GM18519 (cell line): ENCODE measurements around the gene ZNF618.

Experiments used
- ATAC-seq: cut with Tn5 transposase; IDR thresholded peaks from one replicate; pipeline ENCODE4 v1.9.1; 2021; ENCODE audit warnings: mild to moderate bottlenecking, moderate library complexity; ENCODE audit not compliant: unreplicated experiment, low FRiP score

The ZNF618 gene

DNA sequence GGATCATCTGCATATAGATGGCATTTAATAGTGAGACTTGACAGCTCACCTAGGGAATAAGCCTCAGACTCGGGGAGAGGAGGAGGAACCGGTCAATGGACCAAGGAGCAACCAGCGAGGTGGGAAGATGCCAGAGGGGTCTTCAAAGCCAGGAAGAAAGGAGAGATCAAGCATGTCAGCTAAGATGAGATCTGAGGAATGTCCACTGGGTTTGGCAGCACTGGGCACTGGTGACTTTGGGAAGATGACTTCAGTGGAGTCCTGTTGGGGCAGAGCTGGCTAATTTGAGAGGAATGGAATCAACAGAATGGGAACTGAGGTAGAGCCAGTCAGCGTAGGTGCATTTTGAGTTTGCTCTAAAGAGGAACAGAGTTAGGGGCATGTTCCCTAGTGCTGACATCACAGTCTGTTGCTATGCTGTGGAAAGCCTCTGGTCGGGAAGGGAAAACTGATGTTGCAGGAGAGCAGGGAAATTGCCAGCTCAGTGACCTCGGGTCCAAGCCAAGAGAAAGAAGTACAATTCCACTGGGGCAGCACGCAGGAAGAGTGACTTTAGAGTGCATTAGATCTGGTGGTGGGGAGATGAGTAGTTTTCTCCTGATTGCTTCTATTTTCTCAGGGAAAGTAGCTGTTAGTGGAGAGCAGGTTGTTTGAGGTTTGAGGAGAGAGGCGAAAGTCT, 56.9 kb downstream of the ZNF618 start:
- no peak for ATAC-seq

- no peak for ATAC-seq
These were observed 57.6 kb downstream of the ZNF618 start for GRCh38 chr9:113933671-113934070.

- ATAC-seq, result no peak
These were observed 58.2 kb downstream of the ZNF618 start for GRCh38 chr9:113934167-113934828.

DNA sequence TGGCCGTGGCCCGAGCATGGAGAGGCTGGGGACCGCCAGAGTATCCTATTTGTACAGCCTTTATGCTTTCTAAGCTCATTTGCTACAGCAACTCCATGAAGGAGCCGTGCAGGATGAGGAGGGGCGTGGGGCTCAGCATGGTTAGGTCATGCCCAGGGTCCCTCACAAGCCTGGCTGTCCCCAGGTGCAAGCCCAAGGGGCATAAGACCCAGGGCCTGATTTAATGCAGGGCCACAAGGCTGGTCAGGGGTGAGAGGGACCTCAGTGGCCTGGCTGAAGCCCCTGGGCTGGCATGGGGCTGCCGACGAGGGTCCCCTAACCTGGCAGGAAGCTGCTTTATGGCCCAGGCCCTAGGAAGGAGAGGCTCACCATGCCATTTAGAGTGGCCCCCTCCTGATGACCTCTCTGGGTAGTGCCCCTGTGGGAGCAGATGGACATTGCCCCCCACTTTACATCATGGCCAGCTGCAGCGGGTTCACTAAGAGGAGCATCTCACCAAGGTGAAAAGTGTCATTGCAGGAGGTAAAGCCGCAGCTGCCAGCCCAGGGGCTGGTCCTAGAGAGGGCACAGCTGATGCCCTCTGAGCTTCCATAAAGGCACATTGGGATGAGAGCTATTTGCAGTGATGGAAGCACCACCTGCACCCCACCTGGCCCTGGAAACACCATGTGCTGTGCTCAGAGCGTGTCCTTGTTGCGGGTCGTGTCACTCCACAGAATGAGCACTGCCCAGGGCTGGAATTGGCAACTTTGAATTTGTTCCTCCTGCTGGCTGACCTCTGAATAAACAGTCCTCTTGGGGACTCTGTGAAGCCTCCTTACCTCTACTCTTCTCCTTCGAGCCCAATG, 58.9 kb downstream of the ZNF618 start:
- no peak for ATAC-seq

DNA sequence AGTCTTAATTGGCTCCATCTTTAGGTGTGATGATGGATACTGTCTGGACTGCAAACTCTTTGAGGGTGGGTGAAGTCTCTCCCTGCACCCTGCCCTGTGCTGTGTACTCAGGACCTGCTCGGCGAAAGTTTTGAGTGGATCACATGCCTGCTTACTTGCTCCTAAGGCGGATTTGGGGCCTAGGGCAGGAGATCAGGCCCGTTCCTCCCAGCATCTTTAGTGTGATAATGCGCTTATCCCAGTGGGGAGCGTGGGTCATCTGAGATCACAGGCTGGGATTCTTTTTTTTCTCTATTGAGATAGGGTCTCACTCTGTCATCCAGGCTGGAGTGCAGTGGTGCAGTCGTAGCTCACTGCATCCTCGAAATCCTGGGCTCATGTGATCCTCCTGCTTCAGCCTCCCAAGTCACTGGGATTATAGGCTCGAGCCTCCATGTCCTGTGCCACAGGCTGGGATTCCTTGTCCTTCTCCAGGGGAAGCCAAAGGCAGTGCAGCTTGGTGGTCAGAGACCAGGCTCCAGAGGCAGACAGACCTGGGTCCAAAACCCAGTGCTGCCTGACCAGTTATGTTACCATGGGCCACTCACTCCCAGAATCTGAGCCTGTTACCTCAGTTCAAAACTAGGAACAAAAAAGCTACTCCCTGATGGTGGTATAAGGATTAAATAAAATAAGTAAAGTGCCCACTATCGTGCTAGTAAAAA, 59.7 kb downstream of the ZNF618 start:
- ATAC-seq, result no peak

DNA sequence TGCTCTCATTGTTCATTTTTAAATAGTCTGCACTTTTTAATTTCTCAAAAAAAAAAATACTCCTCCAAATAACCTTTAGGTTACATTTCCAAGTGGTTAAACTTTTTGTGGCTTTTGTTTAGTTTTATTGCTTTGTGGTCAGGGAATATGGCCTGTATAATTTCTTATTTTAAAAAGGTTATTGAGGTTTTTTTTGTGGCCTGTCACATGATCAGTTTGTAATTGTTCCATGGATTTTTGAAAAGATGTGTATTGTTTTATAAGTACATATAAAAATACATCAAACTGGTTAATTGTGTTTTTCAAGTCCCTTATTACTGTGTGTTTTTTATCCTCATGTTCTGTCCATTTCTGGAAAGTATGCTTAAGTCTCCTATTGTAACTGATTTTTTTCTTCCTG, 64.0 kb downstream of the ZNF618 start:
- ATAC-seq, result no peak

GRCh38 chr9:113941056-113941455, 64.9 kb downstream of the ZNF618 start:
- no peak for ATAC-seq

DNA sequence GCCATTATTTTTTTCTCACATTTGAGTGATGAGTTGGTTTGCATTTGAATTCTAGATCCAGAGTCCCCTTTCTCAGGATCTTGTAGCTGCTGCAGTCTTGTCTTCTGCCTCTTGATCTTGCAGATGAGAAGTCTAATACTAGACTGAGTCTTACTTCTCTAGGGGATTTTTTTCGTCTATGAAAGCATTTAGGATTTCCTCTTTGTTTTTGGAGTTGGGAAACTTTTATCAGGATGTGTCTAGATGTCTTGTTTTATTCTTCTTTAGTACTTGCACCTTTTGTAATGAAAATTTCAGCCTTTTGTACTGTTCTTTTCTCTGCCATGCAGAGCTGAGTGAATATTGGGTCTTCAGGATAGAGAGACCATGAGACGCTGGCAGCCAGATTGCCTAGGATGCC, 65.4 kb downstream of the ZNF618 start:
- ATAC-seq, result no peak

DNA sequence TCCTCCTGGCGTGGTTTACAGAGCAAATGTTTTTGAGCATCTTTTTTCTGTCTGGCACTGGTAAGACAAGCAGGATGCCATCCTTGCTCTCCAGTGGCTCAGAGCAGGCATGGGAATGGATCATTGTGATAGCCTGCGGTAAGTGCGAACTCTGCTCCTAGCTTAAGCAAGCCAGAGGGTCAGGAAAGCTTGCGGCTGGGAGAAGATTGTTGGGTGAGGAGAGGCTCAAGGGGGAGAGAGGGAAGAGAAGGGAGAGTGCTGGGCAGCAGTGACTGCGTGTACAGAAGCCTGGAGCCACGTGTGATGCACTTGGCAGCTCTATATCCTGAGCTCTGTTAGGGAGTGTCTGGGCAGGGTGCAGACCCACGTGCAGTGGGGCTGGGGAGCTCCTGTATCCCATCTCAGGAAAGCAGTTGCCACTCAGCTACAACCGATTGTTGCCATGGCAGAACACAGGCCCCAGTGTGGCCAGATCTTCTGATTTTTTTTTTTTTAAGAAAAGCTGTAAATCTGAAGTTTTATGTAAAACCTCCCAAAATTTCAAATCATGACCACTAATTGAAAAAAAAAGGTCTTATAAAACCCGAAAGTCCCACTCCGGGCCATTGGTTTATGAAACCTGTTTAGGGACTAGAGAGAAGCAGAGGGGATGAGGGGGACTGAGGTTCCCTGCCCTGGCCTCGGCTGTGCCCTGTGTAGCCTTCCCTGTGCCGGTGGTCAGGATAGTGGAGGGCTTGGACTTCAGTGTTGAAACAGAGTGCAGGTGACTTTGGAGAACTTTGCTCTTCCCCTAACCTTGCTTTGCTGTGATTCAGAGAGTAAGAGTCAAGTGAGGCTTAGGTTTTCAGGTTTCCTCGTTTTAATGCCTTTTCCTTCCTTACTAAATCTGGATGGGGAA, 67.3 kb downstream of the ZNF618 start:
- no peak for ATAC-seq

GRCh38 chr9:113945784-113946183, 69.7 kb downstream of the ZNF618 start:
- ATAC-seq, result no peak

DNA sequence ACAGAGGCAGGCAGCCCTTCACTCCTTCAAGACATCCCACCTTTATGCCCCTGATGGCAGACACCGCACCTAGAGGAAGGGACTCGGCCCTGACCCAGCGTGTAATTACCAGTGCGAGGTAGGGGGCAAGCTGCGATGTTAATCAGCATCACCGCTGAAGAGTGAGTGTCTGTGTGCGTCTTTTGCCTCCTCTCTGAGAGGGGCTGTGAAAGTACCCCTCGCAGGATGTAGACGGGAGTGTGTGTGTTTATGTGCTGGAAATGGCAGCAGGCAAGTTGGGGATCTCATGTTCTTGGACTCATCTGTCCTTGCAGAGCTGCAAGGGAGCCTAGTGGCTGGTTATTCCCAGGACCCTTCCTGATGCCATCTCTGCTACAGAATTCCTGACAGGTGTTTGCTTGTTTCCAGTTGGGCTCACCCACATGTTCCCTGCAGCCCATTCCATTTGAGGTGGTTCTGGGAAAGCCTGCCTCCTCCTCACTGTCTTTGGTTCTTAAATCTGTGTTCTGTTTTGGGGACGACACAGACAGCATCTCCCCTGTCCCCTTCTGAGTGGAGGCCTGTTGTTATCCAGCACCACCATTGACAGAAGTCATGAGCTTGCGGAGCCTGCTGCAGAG, 70.5 kb downstream of the ZNF618 start:
- no peak for ATAC-seq

GRCh38 chr9:113947941-113948340, 71.8 kb downstream of the ZNF618 start:
- no peak for ATAC-seq

DNA sequence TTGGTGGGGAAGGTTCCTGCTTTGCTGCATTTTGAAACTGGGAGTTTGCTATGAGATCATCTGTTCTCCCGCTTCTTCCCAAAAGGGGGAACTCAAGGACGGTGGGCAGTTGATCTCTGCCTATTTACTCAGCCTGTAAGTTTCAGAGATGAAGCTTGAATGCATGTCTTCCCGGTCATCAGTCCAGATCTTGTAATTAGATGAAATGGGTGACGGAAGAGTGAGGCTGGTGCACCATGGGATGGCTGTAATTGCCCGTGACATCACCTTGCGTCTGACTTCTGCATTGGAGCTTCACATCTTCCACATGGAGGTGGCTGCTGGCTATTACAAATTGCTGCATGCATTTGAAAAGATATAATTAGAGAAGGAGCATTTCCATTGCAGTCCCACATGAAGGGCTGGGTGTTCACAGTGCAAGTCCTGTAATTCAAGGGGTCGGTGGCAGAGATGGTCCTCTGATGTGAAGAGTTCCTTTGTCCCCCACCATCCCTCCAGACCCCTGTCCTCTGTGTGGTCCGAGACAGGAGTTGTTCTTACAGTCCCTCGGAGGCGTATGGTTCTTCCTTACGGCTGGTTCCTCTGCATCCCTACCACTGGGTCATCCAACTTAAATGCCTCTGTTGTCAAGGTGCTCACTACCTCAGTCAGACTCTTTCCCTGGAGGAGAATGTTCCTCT, 72.9 kb downstream of the ZNF618 start:
- no peak for ATAC-seq

DNA sequence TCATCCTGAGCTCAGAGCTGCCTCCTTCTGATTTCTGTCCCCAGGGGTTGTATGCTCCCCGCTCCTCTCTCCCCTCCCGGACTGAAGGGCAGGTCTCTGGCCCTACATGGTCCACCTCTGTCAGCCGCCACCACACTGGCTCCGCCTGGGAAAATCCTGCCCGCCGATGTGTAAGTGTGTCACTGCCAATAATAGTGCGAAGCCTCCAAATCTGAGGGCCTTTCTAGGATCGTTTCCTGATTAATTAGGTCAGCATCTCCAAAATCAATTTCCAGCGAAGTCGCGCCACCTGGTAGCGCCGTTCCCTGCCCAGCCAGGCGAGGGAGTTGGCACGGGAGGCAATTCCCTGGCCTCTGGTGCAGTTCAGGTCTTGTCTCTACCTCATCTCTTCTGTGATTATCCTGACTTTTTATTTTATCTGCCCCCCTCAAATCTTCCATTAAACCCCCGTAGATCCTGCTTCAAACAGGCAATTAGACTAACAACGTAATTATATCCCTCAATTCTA, 73.5 kb downstream of the ZNF618 start:
- no peak for ATAC-seq

DNA sequence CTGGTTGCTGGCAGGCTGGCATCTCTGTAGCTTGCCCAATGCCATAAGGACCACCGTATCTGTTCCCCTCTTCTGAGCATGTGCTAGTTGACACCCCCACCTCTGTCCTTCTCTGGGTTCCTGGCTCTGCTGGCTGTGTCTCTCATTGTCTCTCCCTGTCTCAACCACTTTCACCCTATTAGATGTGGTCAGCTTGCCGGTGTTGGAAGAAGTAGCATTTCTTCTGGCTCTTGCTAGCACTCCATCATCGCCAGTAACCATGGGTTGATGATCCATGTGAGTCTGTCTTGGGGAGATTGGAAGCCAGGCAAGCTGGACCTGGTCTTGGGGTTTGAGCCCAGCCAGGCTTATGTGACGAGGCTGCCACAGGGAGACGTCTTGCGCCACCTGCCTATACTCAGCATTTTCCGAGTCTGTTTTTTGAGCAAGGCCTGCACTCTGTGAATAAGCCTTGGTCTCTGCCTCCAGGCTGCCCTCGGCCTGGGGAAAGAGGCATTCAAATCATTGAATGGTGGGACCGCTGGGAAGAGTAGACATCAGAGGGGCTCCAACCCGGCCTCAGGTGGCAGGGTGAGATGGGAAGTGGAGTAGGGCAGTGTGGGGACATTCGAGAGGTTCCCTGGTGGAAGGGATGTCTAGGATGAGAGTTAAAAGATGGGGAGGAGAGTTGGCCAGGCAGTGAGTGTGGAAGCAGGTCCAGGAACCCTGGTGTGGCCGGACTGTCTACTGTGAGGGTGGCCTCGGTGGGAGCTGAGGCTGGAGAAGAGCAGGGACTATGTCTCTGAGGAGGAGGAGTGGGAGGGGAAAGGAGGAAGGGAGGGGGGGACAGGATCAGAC, 74.3 kb downstream of the ZNF618 start:
- ATAC-seq, result no peak

DNA sequence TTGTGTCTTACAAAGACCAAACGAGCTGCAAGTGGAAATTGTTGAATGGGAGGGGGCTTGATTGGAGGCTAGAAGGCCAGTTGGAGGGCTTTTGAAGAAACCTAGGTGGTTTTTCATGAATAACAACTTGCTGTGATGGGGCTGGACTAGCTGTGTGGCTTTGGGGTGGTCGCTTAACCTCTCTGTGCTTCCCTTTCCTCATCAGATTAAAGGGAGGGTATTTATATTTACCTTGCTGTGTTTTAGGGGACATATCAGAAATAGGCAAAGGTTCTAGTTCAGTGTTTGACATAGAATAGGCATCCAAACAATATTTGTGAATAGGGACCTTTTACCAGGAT, 74.9 kb downstream of the ZNF618 start:
- ATAC-seq, result no peak

GRCh38 chr9:113952676-113953075, 76.6 kb downstream of the ZNF618 start:
- ATAC-seq, result no peak

DNA sequence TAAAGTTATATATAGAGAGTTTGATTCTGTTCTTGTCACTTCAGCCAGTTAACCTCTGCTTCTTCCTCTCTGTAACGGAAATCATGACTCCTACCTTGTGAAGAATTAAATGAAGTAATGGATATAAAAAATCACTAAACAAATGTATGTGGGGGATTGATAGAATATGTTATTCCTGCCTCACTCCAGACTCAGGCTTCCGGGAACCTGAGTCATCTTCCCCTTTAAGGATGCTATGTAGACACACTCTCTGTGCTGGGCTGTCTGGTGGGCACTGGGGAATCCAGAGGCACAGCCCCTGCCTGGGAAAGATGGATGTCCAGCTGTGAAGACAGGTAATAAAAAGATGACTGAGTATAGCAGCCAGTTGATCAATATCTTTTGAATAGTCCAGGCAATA, 77.4 kb downstream of the ZNF618 start:
- ATAC-seq, result no peak
